K562 (cell line): ENCODE data around the gene UBE2M. TPM values are rescaled to one million over a fixed set of nuclear protein-coding genes. Genes with fewer than 3 reads are reported as not detected.

Experiments
- ATAC-seq: fragments of 200-7000 bp; cut with Tn5 transposase; 3 replicates; pipeline ENCODE4 v1.9.1; 2020; ENCODE audit warnings: moderate library complexity
- BruUV-seq: library from RNA; stranded (reverse); fragments of 400-500 nt; replicated peaks from 2 replicates; lab custom pipeline; 2021; lab: Mats Ljungman, UMichigan
- CTCF ChIA-PET: fragments of 300-600 bp; formaldehyde crosslinking; extraction: SDS; loops from one replicate; lab custom pipeline; 2021; ENCODE audit warnings: low intra/inter-chr PET ratio; lab: Yijun Ruan, JAX
- POLR2A ChIA-PET: fragments of 300-600, 350-650 bp; sonication (Branson Sonifier 250); formaldehyde crosslinking; extraction: SDS; loops from one replicate; lab custom pipeline; 2021; ENCODE audit warnings: antibody characterized with exemption, inconsistent platforms; lab: Yijun Ruan, JAX
- DNase-seq, 4 experiments: peaks; one replicate each; pipeline versions ENCODE4 v3.0.0 to v3.0.0-alpha.2; 2011 to 2018; ENCODE audit warnings: low spot score in 3 of 4, mixed read lengths in 3 of 4; ENCODE audit errors: extremely low read depth in 1 of 4
- FAIRE-seq: peaks from 2 replicates; lab custom pipeline; 2011; peaks lifted over from hg19 to GRCh38; lab: Jason Lieb, UNC
- H2AFZ ChIP-seq: 2 replicates; pipeline ENCODE4 v1.6.0; 2011; ENCODE audit warnings: low read depth, low read length, control low read depth, inconsistent platforms
- H3K27ac ChIP-seq: fragments of 200-600 bp; 3 replicates; pipeline ENCODE4 v1.8.0; 2011; ENCODE audit warnings: low read depth, mild to moderate bottlenecking, control low read depth, inconsistent platforms, low read length, moderate library complexity, mixed read lengths; ENCODE audit errors: extremely low read depth
- H3K27me3 ChIP-seq, 2 experiments: fragments of 300-600 bp in 1 of 2; 2 replicates in 1 of 2; 3 replicates in 1 of 2; pipeline versions ENCODE4 v1.6.0 to v1.8.0; 2011; ENCODE audit warnings: inconsistent platforms in 2 of 2, low read length in 2 of 2, mild to moderate bottlenecking in 1 of 2, mixed read lengths in 1 of 2, moderate library complexity in 1 of 2; ENCODE audit not compliant: control insufficient read depth in 2 of 2, insufficient read depth in 2 of 2
- H3K36me3 ChIP-seq: fragments of 300-600 bp; 3 replicates; pipeline ENCODE4 v1.8.0; 2011; ENCODE audit warnings: mild to moderate bottlenecking, low read length, inconsistent platforms; ENCODE audit not compliant: control insufficient read depth, insufficient read depth
- H3K4me1 ChIP-seq, 2 experiments: fragments of 200-600 bp in 1 of 2; replicated peaks in 1 of 2; 2 replicates in 1 of 2; 3 replicates in 1 of 2; pipeline versions ENCODE4 v1.5.1 to v1.8.0; 2011; ENCODE audit warnings: inconsistent platforms in 2 of 2, low read length in 2 of 2, mild to moderate bottlenecking in 1 of 2, mixed read lengths in 1 of 2, moderate library complexity in 1 of 2; ENCODE audit not compliant: control insufficient read depth in 2 of 2, insufficient read depth in 2 of 2
- H3K4me2 ChIP-seq: 2 replicates; pipeline ENCODE4 v1.6.1; 2011; ENCODE audit warnings: low read length, control low read depth, inconsistent platforms, mixed read lengths; ENCODE audit not compliant: insufficient read depth
- H3K4me3 ChIP-seq: fragments of 200-600 bp; sonication (generic), shearing (Covaris generic); 2 replicates; pipeline ENCODE4 v1.5.1; 2016; ENCODE audit warnings: control low read depth, inconsistent platforms
- H3K79me2 ChIP-seq: fragments of 200-600 bp; 3 replicates; pipeline ENCODE4 v1.8.0; 2011; ENCODE audit warnings: low read length, inconsistent platforms; ENCODE audit not compliant: control insufficient read depth, insufficient read depth
- H3K9ac ChIP-seq, 2 experiments: 2 replicates each; pipeline versions ENCODE4 v1.6.0 to v1.6.1; 2011; ENCODE audit warnings: low read depth in 2 of 2, low read length in 2 of 2, control low read depth in 1 of 2, inconsistent platforms in 1 of 2, mild to moderate bottlenecking in 1 of 2, mixed read lengths in 1 of 2; ENCODE audit not compliant: insufficient read depth in 1 of 2
- H3K9me1 ChIP-seq: one replicate; pipeline ENCODE4 v1.6.0; 2011; ENCODE audit warnings: inconsistent platforms, mild to moderate bottlenecking, low read length, moderate library complexity; ENCODE audit not compliant: control insufficient read depth, insufficient read depth
- H3K9me3 ChIP-seq: replicated peaks from 2 replicates; pipeline ENCODE4 v1.5.1; 2011; ENCODE audit warnings: low read depth, low read length, inconsistent platforms; ENCODE audit not compliant: control insufficient read depth, insufficient read depth
- H4K20me1 ChIP-seq: replicated peaks from 2 replicates; pipeline ENCODE4 v1.6.1; 2011; ENCODE audit warnings: low read length, inconsistent platforms, mixed read lengths; ENCODE audit not compliant: control insufficient read depth, insufficient read depth
- ARID2 ChIP-seq: fragments of 450-650 bp; IDR thresholded peaks from 2 replicates; pipeline ENCODE4 v1.6.1; 2017; ENCODE audit warnings: antibody characterized with exemption, mild to moderate bottlenecking
- ESRRA ChIP-seq: fragments of 450-650 bp; IDR thresholded peaks from 2 replicates; pipeline ENCODE4 v1.6.1; 2014; ENCODE audit warnings: low read depth, mild to moderate bottlenecking, moderate library complexity, borderline replicate concordance
- FOXP1 ChIP-seq: sonication (generic); formaldehyde crosslinking; IDR thresholded peaks from 2 replicates; pipeline ENCODE4 v1.8.0; 2022; ENCODE audit warnings: mild to moderate bottlenecking, missing genetic modification reagents
- HES1 ChIP-seq: fragments of 450-650 bp; IDR thresholded peaks from 2 replicates; pipeline ENCODE4 v1.6.1; 2016; ENCODE audit warnings: low read depth, mild to moderate bottlenecking, moderate library complexity
- NEUROD1 ChIP-seq: fragments of 150-350 bp; IDR thresholded peaks from 2 replicates; pipeline ENCODE4 v1.6.1; 2014; ENCODE audit warnings: borderline replicate concordance, low read length, low read depth; ENCODE audit not compliant: partially characterized antibody
- NR2C1 ChIP-seq, 2 experiments: fragments of 450-650 bp; IDR thresholded peaks; 2 replicates each; pipeline ENCODE4 v1.6.1; 2017; ENCODE audit warnings: mild to moderate bottlenecking in 2 of 2, antibody characterized with exemption in 1 of 2, inconsistent platforms in 1 of 2, missing compliant biosample characterization in 1 of 2, missing genetic modification characterization in 1 of 2
- NUFIP1 ChIP-seq: fragments of 450-650 bp; IDR thresholded peaks from 2 replicates; pipeline ENCODE4 v1.6.1; 2018; ENCODE audit not compliant: partially characterized antibody
- RAD51 ChIP-seq: fragments of 450-650 bp; IDR thresholded peaks from 2 replicates; pipeline ENCODE4 v1.7.1; 2016; ENCODE audit warnings: low read depth, mild to moderate bottlenecking, borderline replicate concordance
- RBM22 ChIP-seq: fragments of 200-400 bp; formaldehyde crosslinking; IDR thresholded peaks from 2 replicates; pipeline ENCODE4 v1.6.1; 2018; ENCODE audit warnings: low read length, low read depth; ENCODE audit not compliant: poor library complexity, severe bottlenecking
- SMARCC2 ChIP-seq: fragments of 450-650 bp; IDR thresholded peaks from 2 replicates; pipeline ENCODE4 v1.6.1; 2017; ENCODE audit warnings: antibody characterized with exemption, moderate library complexity, mild to moderate bottlenecking, low read depth
- TSC22D4 ChIP-seq: fragments of 450-650 bp; IDR thresholded peaks from 2 replicates; pipeline ENCODE4 v1.6.1; 2016; ENCODE audit warnings: missing genetic modification characterization, missing biosample characterization, control low read depth
- U2AF1 ChIP-seq: fragments of 200-400 bp; formaldehyde crosslinking; optimal IDR thresholded peaks from 2 replicates; pipeline ENCODE3; 2017; ENCODE audit warnings: mild to moderate bottlenecking, low read depth, low read length, moderate library complexity
- ZKSCAN3 ChIP-seq: fragments of 250-450 bp; sonication (Bioruptor Pico); IDR thresholded peaks from 2 replicates; pipeline ENCODE4 v1.4.0; 2020
- ZNF239 ChIP-seq: fragments of 250-450 bp; sonication (Bioruptor Pico); IDR thresholded peaks from 2 replicates; pipeline ENCODE4 v1.4.0; 2020; ENCODE audit warnings: mild to moderate bottlenecking
- ZNF609 ChIP-seq: sonication (generic); formaldehyde crosslinking; IDR thresholded peaks from 2 replicates; pipeline ENCODE4 v1.8.1; 2023; ENCODE audit warnings: missing genetic modification reagents, mild to moderate bottlenecking, borderline replicate concordance
- ZNF696 ChIP-seq: fragments of 250-450 bp; sonication (Bioruptor Pico); conservative IDR thresholded peaks from 2 replicates; pipeline ENCODE4 v1.4.0; 2020; ENCODE audit warnings: mild to moderate bottlenecking, moderate library complexity
- WGBS: fragments of 100-300 bp; shearing (Covaris generic); methylation state at CpG from one replicate; pipeline ENCODE4 v1.1.6; 2016; ENCODE audit warnings: low coverage, mixed read lengths; ENCODE audit not compliant: insufficient coverage; ENCODE audit errors: missing lambda C conversion rate; 5-methylcytosine and 5-hydroxymethylcytosine counted together
- in situ Hi-C: fragments of 300-500 bp; cut with MboI; formaldehyde crosslinking; loops from 4 replicates; pipeline ENCODE4 v1.15.0; 2018; ENCODE audit warnings: inconsistent platforms, mixed read lengths
- intact Hi-C: fragments of 100-400 bp; cut with micrococcal nuclease; formaldehyde crosslinking; loops from 2 replicates; pipeline ENCODE4 v1.14.2; 2022
- polyA plus RNA-seq, 8 experiments: library from polyadenylated mRNA; depleted of rRNA in 4 of 8; stranded (reverse) in 5 of 8; unstranded in 3 of 8; fragments of >200 nt; fragmentation: Nextera tagmentation in 2 of 8; fragmentation: Illumina TruSeq in 1 of 8; extraction: Ambion mirVana in 2 of 8; extraction: Trizol in 1 of 8; gene quantifications; 2 replicates each; pipeline versions ENCODE4 v1.2.1 to v1.2.3, GENCODE V29; 2011 to 2014; ENCODE audit warnings: inconsistent platforms in 1 of 8, missing spikeins in 1 of 8
- total RNA-seq, 7 experiments: library from RNA; depleted of rRNA in 6 of 7; stranded (reverse); fragments of >200 nt in 6 of 7; fragmentation: Illumina TruSeq in 2 of 7; extraction: Trizol in 2 of 7; gene quantifications; 2 replicates each; pipeline versions ENCODE4 v1.2.1 to v1.2.3, GENCODE V29; 2011 to 2021; ENCODE audit warnings: low replicate concordance in 1 of 7

The UBE2M gene
- total and polyA plus RNA-seq, 9 of the 15 experiments (the other 6 are each of a cell fraction or from before 2014, with no cell fraction given) = 0.92 to 163 (median 85.7) TPM

- ChIA-PET POLR2A (interaction anchor here (2.8 kb wide), 1 partner anchor 10 kb away, joined by 14 read pairs; no protein-coding TSS in a partner anchor), CTCF (no interaction called here)
- Histone ChIP-seq H3K9ac (peak overlapping the region in 1 of 2 experiments; percentile 38; a peak in 1 of 4 replicates), H3K27me3 (no peaks in the 10 kb centered on the region), H2AFZ (no peak overlapping the region), H3K36me3 (peaks cover 42% of the 10 kb centered on the region; the same call in 2 of the 3 replicates), H4K20me1 (no peaks in the 10 kb centered on the region), H3K27ac (no peak overlapping the region), H3K79me2 (peaks cover 13% of the 10 kb centered on the region), H3K4me3 (no peak overlapping the region), H3K4me2 (no peak overlapping the region), H3K9me1 (no peaks in the 10 kb centered on the region), H3K4me1 (peaks cover 25% of the 10 kb centered on the region in 2 experiments; a peak in 4 of 5 replicates), H3K9me3 (no peaks in the 10 kb centered on the region)
- in situ Hi-C loops (no loop called here), intact Hi-C loops (no loop called here)
- FAIRE-seq (no peak), ATAC-seq (no peak), DNase-seq (no peak)
- 82% methylated on average over 8 of the region's 8 CpGs for WGBS
- no TSS peak for BruUV-seq
- no peak for TF ChIP-seq ZNF609 (CRISPR knock-in tag)
- no peak for TF ChIP-seq NUFIP1
- no peak for TF ChIP-seq ZNF239 (CRISPR knock-in tag)
- no peak for TF ChIP-seq ARID2
- TF ChIP-seq RBM22 = no peak
- TF ChIP-seq HES1 = no peak
- no peak for TF ChIP-seq TSC22D4 (tag)
- no peak for TF ChIP-seq RAD51
- no peak for TF ChIP-seq ZNF696 (CRISPR knock-in tag)
- no peak for TF ChIP-seq FOXP1 (CRISPR knock-in tag)
- TF ChIP-seq ESRRA = no peak
- no peak for TF ChIP-seq NR2C1 (IDR thresholded peaks at IDR 0.05)
- no peak for TF ChIP-seq NR2C1 (tag; IDR thresholded peaks at IDR 0.05)
- TF ChIP-seq U2AF1 = no peak
- no peak for TF ChIP-seq ZKSCAN3
- no peak for TF ChIP-seq NEUROD1
- TF ChIP-seq SMARCC2 = no peak
These were observed 11.7 kb upstream of the UBE2M start for GRCh38 chr19:58569943-58570670.
